H9 (cell line): ENCODE results near the gene CLPSL2. TPM values are rescaled to one million over a fixed set of nuclear protein-coding genes. Genes with fewer than 3 reads are reported as not detected.

ENCODE experiments used
- DNase-seq: peaks from one replicate; pipeline ENCODE4 v3.0.0-alpha.2; 2017
- H2AFZ ChIP-seq: one replicate; pipeline ENCODE4 v1.6.1; 2013; ENCODE audit warnings: mild to moderate bottlenecking, low read length, control low read depth, moderate library complexity
- H2AK5ac ChIP-seq: 2 replicates; pipeline ENCODE4 v1.6.1; 2013; ENCODE audit warnings: low read length, control low read depth, mixed read lengths; ENCODE audit not compliant: insufficient read length
- H2BK120ac ChIP-seq: one replicate; pipeline ENCODE4 v1.6.1; 2013; ENCODE audit warnings: low read depth, mild to moderate bottlenecking, low read length, control low read depth, inconsistent platforms; ENCODE audit not compliant: poor library complexity, severe bottlenecking
- H2BK12ac ChIP-seq: 2 replicates; pipeline ENCODE4 v1.6.1; 2013; ENCODE audit warnings: low read length, control low read depth, mixed read lengths, low read depth; ENCODE audit not compliant: insufficient read length
- H2BK15ac ChIP-seq: 2 replicates; pipeline ENCODE4 v1.6.1; 2013; ENCODE audit warnings: low read depth, low read length, control low read depth
- H2BK20ac ChIP-seq: one replicate; pipeline ENCODE4 v1.6.1; 2013; ENCODE audit warnings: low read depth, mild to moderate bottlenecking, low read length, control low read depth, inconsistent platforms; ENCODE audit not compliant: poor library complexity, severe bottlenecking
- H2BK5ac ChIP-seq: 2 replicates; pipeline ENCODE4 v1.6.1; 2013; ENCODE audit warnings: low read length, control low read depth, mixed read lengths; ENCODE audit not compliant: insufficient read length
- H3K14ac ChIP-seq: 2 replicates; pipeline ENCODE4 v1.6.1; 2013; ENCODE audit warnings: low read length, control low read depth; ENCODE audit not compliant: insufficient read depth
- H3K18ac ChIP-seq: 2 replicates; pipeline ENCODE4 v1.6.1; 2013; ENCODE audit warnings: low read depth, mild to moderate bottlenecking, mixed read lengths, low read length, control low read depth; ENCODE audit not compliant: insufficient read length
- H3K23ac ChIP-seq: 2 replicates; pipeline ENCODE4 v1.6.1; 2013; ENCODE audit warnings: low read length, control low read depth, mixed read lengths, low read depth; ENCODE audit not compliant: insufficient read length
- H3K23me2 ChIP-seq: 2 replicates; pipeline ENCODE4 v1.6.1; 2013; ENCODE audit warnings: low read depth, mild to moderate bottlenecking, mixed read lengths, low read length, control low read depth; ENCODE audit not compliant: insufficient read length, poor library complexity, severe bottlenecking
- H3K27ac ChIP-seq: 2 replicates; pipeline ENCODE4 v1.5.1; 2013; ENCODE audit warnings: low read length, control low read depth, mixed read lengths, low read depth; ENCODE audit not compliant: insufficient read length
- H3K27me3 ChIP-seq: 2 replicates; pipeline ENCODE4 v1.6.1; 2013; ENCODE audit warnings: low read length, control low read depth, inconsistent platforms; ENCODE audit not compliant: insufficient read depth
- H3K4ac ChIP-seq: 2 replicates; pipeline ENCODE4 v1.6.1; 2013; ENCODE audit warnings: low read depth, mild to moderate bottlenecking, control low read depth, inconsistent platforms, low read length, moderate library complexity
- H3K4me1 ChIP-seq: 2 replicates; pipeline ENCODE4 v1.6.1; 2013; ENCODE audit warnings: low read length, control low read depth, inconsistent platforms; ENCODE audit not compliant: insufficient read depth
- H3K4me2 ChIP-seq: 2 replicates; pipeline ENCODE4 v1.6.1; 2013; ENCODE audit warnings: low read length, control low read depth, mixed read lengths; ENCODE audit not compliant: insufficient read length, insufficient read depth
- H3K56ac ChIP-seq: 2 replicates; pipeline ENCODE4 v1.6.1; 2013; ENCODE audit warnings: low read depth, mild to moderate bottlenecking, mixed read lengths, low read length, control low read depth; ENCODE audit not compliant: insufficient read length
- H3K79me1 ChIP-seq: 2 replicates; pipeline ENCODE4 v1.6.1; 2013; ENCODE audit warnings: low read depth, mild to moderate bottlenecking, moderate library complexity, low read length, control low read depth, inconsistent platforms; ENCODE audit not compliant: insufficient read depth, poor library complexity, severe bottlenecking
- H3K79me2 ChIP-seq: 2 replicates; pipeline ENCODE4 v1.6.1; 2013; ENCODE audit warnings: low read length, control low read depth, inconsistent platforms; ENCODE audit not compliant: insufficient read depth
- H3K9ac ChIP-seq: 2 replicates; pipeline ENCODE4 v1.6.1; 2013; ENCODE audit warnings: low read length, control low read depth, mixed read lengths; ENCODE audit not compliant: insufficient read length; ENCODE audit errors: extremely low read depth
- H3K9me3 ChIP-seq: one replicate; pipeline ENCODE4 v1.6.1; 2013; ENCODE audit warnings: low read depth, low read length, inconsistent platforms; ENCODE audit not compliant: control insufficient read depth
- H3T11ph ChIP-seq: one replicate; pipeline ENCODE4 v1.6.1; 2013; ENCODE audit warnings: mild to moderate bottlenecking, low read length, control low read depth, inconsistent platforms
- H4K20me1 ChIP-seq: one replicate; pipeline ENCODE4 v1.6.1; 2013; ENCODE audit not compliant: control insufficient read depth, insufficient read length, insufficient read depth
- H4K5ac ChIP-seq: 2 replicates; pipeline ENCODE4 v1.6.1; 2013; ENCODE audit warnings: low read depth, mild to moderate bottlenecking, mixed read lengths, low read length, control low read depth; ENCODE audit not compliant: insufficient read length
- H4K8ac ChIP-seq: replicated peaks from 2 replicates; pipeline ENCODE4 v1.6.1; 2013; ENCODE audit warnings: low read length, control low read depth, mixed read lengths, low read depth; ENCODE audit not compliant: insufficient read length
- H4K91ac ChIP-seq: 2 replicates; pipeline ENCODE4 v1.6.1; 2013; ENCODE audit warnings: low read depth, mild to moderate bottlenecking, moderate library complexity, mixed read lengths, low read length, control low read depth; ENCODE audit not compliant: insufficient read length
- H3K27ac Mint-ChIP-seq, 3 experiments: 2 replicates in 2 of 3; 3 replicates in 1 of 3; pipeline ENCODE4 v1.8.0; 2020 to 2021; ENCODE audit warnings: mixed read lengths in 3 of 3, mild to moderate bottlenecking in 1 of 3, moderate library complexity in 1 of 3
- H3K27me3 Mint-ChIP-seq: 2 replicates; pipeline ENCODE4 v1.8.0; 2021; ENCODE audit warnings: low read depth, mild to moderate bottlenecking, moderate library complexity, mixed read lengths
- H3K36me3 Mint-ChIP-seq, 3 experiments: 2 replicates in 2 of 3; 3 replicates in 1 of 3; pipeline ENCODE4 v1.8.0; 2020 to 2021; ENCODE audit warnings: low read depth in 3 of 3, mixed read lengths in 3 of 3; ENCODE audit not compliant: insufficient read depth in 1 of 3
- H3K4me1 Mint-ChIP-seq, 2 experiments: 2 replicates each; pipeline ENCODE4 v1.8.0; 2020; ENCODE audit warnings: mixed read lengths in 2 of 2
- H3K4me3 Mint-ChIP-seq, 2 experiments: 2 replicates in 1 of 2; 3 replicates in 1 of 2; pipeline ENCODE4 v1.8.0; 2020 to 2021; ENCODE audit warnings: mild to moderate bottlenecking in 2 of 2, mixed read lengths in 2 of 2, moderate library complexity in 1 of 2
- H3K9me3 Mint-ChIP-seq, 2 experiments: 2 replicates in 1 of 2; 3 replicates in 1 of 2; pipeline ENCODE4 v1.8.0; 2020; ENCODE audit warnings: mild to moderate bottlenecking in 2 of 2, mixed read lengths in 2 of 2, moderate library complexity in 1 of 2
- CTCF ChIP-seq: fragments of 200-600 bp; sonication (generic); conservative IDR thresholded peaks from 3 replicates; pipeline ENCODE4 v1.8.0; 2021; ENCODE audit warnings: antibody characterized with exemption, mild to moderate bottlenecking
- WGBS: extraction: QIAGEN DNeasy Blood & Tissue Kit; methylation state at CpG from one replicate; pipeline ENCODE4 v1.1.7; 2013; ENCODE audit warnings: missing lambda C conversion rate, low lambda C conversion rate, mixed read lengths; ENCODE audit not compliant: insufficient read length; ENCODE audit errors: extremely low coverage; 5-methylcytosine and 5-hydroxymethylcytosine counted together
- total RNA-seq: library from RNA; stranded (reverse); gene quantifications from 2 replicates; pipeline ENCODE4 v1.2.1, GENCODE V29; 2021

Gene CLPSL2
- total RNA-seq, 1 experiment from 2014 or later, result 4.4 TPM

GRCh38 chr6:35751594-35751993 is 24.8 kb upstream of the CLPSL2 start:
- Mint-ChIP-seq H3K27me3 (no peaks in the 10 kb centered on the region; the same call in none of the 2 replicates), H3K4me1 (peaks cover 21 to 23% of the 10 kb centered on the region in 2 experiments), H3K4me3 (no peak overlapping the region), H3K9me3 (peaks cover 3 to 9% of the 10 kb centered on the region in 2 experiments), H3K27ac (no peak overlapping the region), H3K36me3 (peaks cover 0 to 11% (median 3%) of the 10 kb centered on the region in 3 experiments; a peak in 4 of 7 replicates)
- no peak overlapping the region for H3K4me2 ChIP-seq
- no peak overlapping the region for H2BK15ac ChIP-seq
- H3K56ac ChIP-seq, result no peak overlapping the region
- no peak overlapping the region for H3T11ph ChIP-seq
- no peak overlapping the region for H2BK5ac ChIP-seq
- no peak for TF ChIP-seq CTCF
- no peak overlapping the region for H2AK5ac ChIP-seq
- H2BK120ac ChIP-seq, result no peak overlapping the region
- H3K23me2 ChIP-seq, result no peaks in the 10 kb centered on the region
- H3K27me3 ChIP-seq, result no peaks in the 10 kb centered on the region
- H3K18ac ChIP-seq, result no peak overlapping the region
- peaks cover 12% of the 10 kb centered on the region; the same call in 1 of the 2 replicates for H3K4me1 ChIP-seq
- H2BK20ac ChIP-seq, result no peak overlapping the region
- WGBS, result no CpG with 5 or more reads among the region's 4 CpGs
- no peaks in the 10 kb centered on the region for H3K79me2 ChIP-seq
- no peak overlapping the region for H4K91ac ChIP-seq
- no peak overlapping the region for H3K9ac ChIP-seq
- no peak overlapping the region for H3K23ac ChIP-seq
- no peak overlapping the region for H4K5ac ChIP-seq
- no peak overlapping the region for H2AFZ ChIP-seq
- H3K79me1 ChIP-seq, result no peaks in the 10 kb centered on the region
- DNase-seq, result no peak
- H4K20me1 ChIP-seq, result no peaks in the 10 kb centered on the region
- H2BK12ac ChIP-seq, result no peak overlapping the region
- H3K27ac ChIP-seq, result no peak overlapping the region
- no peaks in the 10 kb centered on the region for H3K9me3 ChIP-seq
- H4K8ac ChIP-seq, result no peak overlapping the region
- no peak overlapping the region for H3K4ac ChIP-seq
- H3K14ac ChIP-seq, result no peak overlapping the region
